Measurements from ENCODE around the gene CACNA2D3. TPM values are rescaled to one million over a fixed set of nuclear protein-coding genes. Genes with fewer than 3 reads are reported as not detected.

CACNA2D3 gene
- total RNA-seq, 2 experiments from 2014 or later, result not detected

DNA sequence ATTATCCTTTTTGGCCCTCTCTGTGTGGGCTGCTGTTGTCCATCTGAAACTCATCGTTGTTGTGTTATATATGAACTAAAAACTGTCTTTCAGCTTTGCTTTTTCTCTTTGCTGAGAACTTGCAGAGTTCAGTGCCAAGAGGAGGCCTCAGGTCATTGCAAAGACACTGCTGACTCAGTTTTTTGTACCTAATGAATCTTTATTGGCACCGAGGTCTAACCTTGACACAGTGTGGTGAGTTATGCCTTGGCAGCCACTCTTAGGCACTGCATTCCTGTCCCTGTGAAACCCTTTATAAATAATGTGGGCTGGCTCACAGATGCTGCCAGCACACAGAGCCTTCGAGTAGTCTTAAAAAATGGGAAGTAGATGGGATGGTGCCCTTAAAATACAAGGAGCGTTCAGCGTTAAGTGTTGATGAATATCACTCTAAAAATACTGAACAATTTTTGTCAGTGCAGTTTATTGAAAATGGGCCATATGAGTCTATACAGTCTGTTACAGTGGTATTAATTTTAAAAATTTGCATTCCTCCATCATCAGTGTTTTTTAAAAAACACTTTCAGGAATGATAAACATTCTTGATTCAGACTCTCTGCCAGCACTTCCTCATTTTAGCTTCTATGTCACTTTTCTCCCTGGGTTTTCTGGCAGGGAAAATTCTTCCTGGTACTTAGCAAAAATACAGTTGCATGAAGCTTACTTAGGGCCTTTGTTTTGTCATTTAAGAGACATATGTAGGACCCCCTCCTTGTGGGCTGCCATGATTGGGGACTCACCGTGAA, 234.1 kb downstream of the CACNA2D3 start:
- POLR2A ChIA-PET, result no interaction called here
- CTCF ChIA-PET, result no interaction called here

- ChIA-PET CTCF (no interaction called here), POLR2A (no interaction called here)
Measured at GRCh38 chr3:54357301-54357700, 234.9 kb downstream of the CACNA2D3 start.

GRCh38 chr3:54358316-54358715, 236.0 kb downstream of the CACNA2D3 start:
- POLR2A ChIA-PET, result no interaction called here
- CTCF ChIA-PET, result no interaction called here

DNA sequence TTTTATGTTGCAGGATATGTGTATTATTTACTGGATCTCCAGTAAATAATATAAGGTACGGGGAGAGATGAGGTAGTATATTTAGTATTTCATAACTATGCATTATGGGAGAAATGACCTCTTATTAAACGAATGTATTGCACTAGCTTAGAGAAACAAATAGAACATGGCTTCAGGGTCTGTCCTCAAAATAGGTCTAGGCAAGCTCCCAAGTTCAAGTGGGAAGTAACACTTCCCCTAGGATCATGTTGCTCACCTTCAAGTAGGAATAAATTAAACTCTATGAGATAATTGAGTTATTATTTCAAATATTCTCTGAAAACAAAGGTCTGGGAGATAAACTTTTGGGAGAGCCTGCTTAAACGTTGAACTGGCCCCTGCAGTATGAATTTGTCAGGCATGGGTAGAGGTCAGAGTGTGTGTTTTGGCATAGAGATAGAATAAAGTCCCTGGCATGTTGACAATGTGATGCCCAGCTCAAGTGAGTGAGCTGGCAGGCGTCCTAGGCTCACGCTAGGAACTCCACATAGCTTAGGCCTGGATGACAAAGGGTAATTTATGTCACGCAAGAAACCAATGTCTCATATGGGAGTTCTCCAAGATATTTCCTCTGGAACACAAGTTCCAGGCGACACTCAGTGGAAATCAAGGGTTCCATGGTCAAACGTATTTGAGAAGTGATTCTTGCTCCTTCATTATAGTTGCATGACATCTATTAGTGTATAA, 236.8 kb downstream of the CACNA2D3 start:
- POLR2A ChIA-PET, result no interaction called here
- CTCF ChIA-PET, result no interaction called here

- ChIA-PET CTCF (no interaction called here), POLR2A (no interaction called here)
Measured at GRCh38 chr3:54360320-54360719, 238.0 kb downstream of the CACNA2D3 start.

DNA sequence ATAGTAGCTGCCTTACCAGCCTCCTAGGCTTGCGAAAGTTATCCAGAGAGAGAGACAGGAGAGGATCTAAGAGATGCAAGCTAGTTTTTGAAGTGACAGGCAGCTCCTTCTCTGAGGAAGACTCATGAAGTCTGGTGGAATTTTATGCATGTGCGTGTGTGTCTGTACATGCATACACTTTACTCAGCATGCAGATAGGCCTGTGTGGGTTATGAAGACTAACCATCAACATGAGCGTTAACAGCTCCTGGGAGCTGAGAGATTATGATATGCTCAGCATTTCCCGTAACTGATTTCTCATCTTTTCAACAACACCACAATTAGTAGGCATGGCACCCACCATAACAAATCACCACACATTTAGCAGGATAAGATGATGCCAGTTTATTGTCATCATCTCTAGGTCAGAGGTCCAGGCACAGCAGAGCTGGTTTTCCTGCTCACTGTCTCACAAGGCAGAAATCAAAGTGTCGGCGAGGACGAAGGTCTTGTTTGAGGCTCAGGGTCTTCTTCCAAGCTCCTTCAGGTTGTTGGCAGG, 239.5 kb downstream of the CACNA2D3 start:
- ChIA-PET CTCF (interaction anchor here (0.9 kb wide), 1 partner anchor 9 kb away, joined by 3 read pairs; no protein-coding TSS in a partner anchor), POLR2A (no interaction called here)

- ChIA-PET CTCF (no interaction called here), POLR2A (no interaction called here)
Measured at GRCh38 chr3:54366007-54366750, 243.8 kb downstream of the CACNA2D3 start.

- CTCF ChIA-PET, result no interaction called here
Measured at GRCh38 chr3:54366839-54367238, 244.5 kb downstream of the CACNA2D3 start.

DNA sequence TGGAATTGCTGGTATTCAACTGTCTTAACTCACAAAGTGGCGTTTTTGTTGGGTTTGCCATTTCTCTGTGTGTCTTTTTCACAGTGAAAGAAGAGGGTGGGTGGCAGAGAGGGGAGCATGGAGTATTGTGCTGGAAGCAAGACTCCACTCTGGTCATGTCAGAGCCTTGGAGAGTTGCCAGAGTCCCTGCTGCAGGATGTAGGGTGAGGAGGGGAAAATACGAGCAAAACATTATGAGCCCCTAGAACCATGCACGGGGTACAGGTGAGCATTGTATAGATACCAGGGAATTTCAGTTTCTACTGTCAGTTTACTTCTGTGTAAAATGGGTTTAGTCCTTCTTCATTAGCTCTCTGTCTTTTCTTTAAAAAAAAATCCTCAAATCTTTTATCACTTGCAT, 249.9 kb downstream of the CACNA2D3 start:
- ChIA-PET POLR2A (no interaction called here), CTCF (no interaction called here)

More at GRCh38 chr3:54366839-54367238, 244.5 kb downstream of the CACNA2D3 start:
- POLR2A ChIA-PET, result no interaction called here

DNA sequence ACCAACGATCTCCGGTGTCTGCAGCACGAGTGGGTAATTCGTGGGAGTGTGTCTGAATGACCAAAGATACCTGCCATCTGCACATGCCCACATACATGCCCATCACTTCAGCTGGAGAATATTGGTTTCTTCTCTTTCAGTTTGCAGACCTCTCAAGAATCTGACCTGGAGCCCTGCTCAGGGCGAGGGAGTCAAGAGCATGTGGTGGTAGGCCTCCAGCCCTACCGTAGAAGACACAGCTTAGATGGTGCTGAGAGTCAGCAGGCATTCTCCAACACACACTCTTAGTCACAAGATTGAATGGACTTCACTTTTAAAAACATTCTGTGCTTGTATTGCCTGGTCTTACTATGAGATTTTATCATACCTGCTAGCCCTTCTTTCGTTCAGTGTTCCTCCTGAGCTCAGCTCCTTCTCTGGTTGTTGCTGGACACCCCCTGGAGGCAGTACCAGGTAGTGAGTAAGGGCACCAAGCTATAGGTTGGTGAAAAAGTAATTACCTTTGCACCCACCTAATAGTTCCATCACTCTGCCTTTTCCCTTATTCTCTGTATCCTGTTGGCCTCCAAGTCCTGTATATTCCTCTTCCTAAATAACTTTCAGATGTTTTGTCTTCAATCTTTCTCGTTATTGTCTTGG, 252.0 kb downstream of the CACNA2D3 start:
- POLR2A ChIA-PET, result no interaction called here
- CTCF ChIA-PET, result no interaction called here

DNA sequence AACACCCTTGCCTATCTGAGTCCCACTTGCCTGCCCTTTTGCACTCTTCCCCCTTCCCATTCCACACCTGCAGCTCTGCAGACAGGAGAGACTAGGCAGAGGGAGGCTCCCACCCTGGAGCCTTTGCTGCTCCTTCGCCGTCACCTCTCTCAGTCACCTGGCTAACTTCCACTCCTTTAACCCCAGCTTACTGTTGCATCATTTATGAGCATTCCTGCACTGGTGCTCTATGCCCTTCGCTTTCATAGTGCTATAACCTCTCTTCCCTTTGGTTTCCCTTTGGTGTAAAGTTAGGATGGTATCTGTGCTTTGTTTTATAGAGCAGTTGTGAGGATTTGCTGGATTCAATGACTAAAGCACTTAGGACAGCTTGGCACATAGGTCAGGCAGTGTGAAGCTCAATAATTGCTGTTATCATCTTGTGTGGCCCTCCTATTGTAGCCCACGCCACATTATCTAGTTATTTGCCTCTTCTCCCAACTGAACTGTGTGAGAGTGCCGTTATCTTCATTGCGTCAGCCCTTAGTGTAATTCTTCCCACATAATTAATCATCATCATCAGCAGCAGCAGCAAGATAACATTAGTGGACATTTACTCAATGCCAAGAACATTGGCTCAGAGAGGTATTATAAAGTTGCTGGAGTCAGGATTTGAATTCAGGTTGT, 253.9 kb downstream of the CACNA2D3 start:
- POLR2A ChIA-PET, result no interaction called here
- CTCF ChIA-PET, result no interaction called here

DNA sequence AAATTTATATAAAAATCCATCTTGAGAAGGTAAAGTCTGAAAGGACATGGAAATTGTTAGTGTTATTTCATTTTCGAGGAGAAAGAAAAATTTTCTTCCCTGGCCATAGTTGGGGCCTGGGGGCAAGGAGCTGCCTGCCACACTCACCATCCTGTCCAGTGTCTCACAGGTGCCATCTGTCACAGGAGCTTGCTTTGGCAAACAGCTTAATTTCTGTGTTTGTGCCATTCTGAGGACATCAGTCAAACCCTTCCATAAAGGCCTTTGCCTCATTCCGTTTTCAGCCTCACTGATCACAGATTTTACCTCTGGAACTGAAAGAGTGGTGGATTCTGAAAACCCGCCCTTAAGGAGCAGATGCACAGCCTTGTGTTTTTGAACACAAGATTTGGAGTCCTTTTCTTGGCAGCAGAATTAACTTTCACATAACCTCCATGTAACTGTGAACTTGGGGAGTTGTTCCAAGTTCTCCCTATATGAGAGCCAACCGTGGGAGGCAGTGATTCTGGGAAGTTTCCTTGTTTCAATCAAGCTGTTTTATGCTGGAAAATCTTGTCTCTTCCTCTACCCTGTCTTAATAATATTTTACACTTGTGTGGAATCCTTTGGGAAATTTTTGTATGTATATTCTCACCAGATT, 254.7 kb downstream of the CACNA2D3 start:
- CTCF ChIA-PET, result no interaction called here
- POLR2A ChIA-PET, result no interaction called here

- ChIA-PET POLR2A (no interaction called here), CTCF (no interaction called here)
Measured at GRCh38 chr3:54378184-54378583, 255.8 kb downstream of the CACNA2D3 start.

GRCh38 chr3:54384279-54384678, 261.9 kb downstream of the CACNA2D3 start:
- ChIA-PET CTCF (no interaction called here), POLR2A (no interaction called here)

DNA sequence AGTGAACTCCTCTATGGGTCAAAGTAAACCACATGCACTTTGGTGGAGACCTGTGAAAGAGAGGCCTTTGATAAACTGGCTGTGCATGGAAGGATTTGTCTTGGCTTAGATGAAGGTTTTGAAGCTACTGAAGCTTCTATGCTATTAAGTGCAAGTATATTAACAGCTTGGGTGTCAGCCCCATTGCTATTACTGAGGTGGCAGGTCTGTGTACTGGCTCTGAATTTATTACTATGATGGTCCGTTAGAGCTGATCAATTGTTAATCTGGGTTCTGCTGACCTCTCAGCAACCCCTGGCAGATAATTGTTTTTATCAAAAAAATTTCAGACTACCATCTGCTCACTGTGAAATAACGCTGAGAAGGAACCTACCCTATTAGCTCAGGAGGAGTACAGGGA, 268.2 kb downstream of the CACNA2D3 start:
- ChIA-PET POLR2A (no interaction called here), CTCF (no interaction called here)

- ChIA-PET CTCF (no interaction called here), POLR2A (no interaction called here)
Measured at GRCh38 chr3:54393150-54393549, 270.8 kb downstream of the CACNA2D3 start.

GRCh38 chr3:54408328-54408727, 286.0 kb downstream of the CACNA2D3 start:
- ChIA-PET CTCF (no interaction called here), POLR2A (no interaction called here)

DNA sequence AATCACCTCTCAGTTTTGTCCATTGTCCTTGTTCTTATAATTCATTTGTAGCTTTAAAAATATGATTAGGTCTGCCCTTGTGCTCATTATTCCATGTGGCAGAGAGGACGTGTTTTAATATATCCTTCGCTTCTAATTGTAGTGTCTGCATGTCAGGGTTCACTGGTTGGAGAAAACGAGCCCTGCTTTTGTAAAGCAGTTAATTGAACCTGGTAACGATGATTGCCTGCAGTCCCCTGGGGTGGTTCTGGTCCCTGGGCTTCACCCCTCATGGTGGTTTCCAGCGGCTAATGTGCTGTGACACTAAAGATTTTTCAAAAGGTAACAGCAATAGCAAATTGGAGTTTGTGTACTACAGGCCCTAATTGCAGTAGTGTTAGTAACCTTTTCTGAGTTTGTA, 299.6 kb downstream of the CACNA2D3 start:
- ChIA-PET POLR2A (no interaction called here), CTCF (no interaction called here)

GRCh38 chr3:54424292-54424691, 301.9 kb downstream of the CACNA2D3 start:
- POLR2A ChIA-PET, result no interaction called here
- CTCF ChIA-PET, result no interaction called here

All from activated CD8-positive, alpha-beta memory T cell treated with anti-CD3 and anti-CD28 coated beads for 36 hours (primary cell).